Neural progenitor cell (in vitro differentiated cells): ENCODE data around the gene PEX1.
"Not testable (repeated sequence)": the region's sequence is repeated elsewhere in the genome, so short reads cannot be mapped to it uniquely, and the experiment has no call there.

Experiments used
- CTCF ChIP-seq: fragments of 200-600 bp; sonication (generic); IDR thresholded peaks from 2 replicates; pipeline ENCODE4 v1.5.1; 2017; ENCODE audit warnings: antibody characterized with exemption, mild to moderate bottlenecking
- EZH2 ChIP-seq: fragments of 200-600 bp; sonication (generic); IDR thresholded peaks from 2 replicates; pipeline ENCODE4 v1.6.1; 2017; ENCODE audit warnings: antibody characterized with exemption, mild to moderate bottlenecking, moderate library complexity
- EZH2phosphoT487 ChIP-seq: fragments of 200-600 bp; sonication (generic); IDR thresholded peaks from 2 replicates; pipeline ENCODE4 v1.6.1; 2017; ENCODE audit warnings: antibody characterized with exemption

- not testable (repeated sequence) for TF ChIP-seq CTCF, EZH2, EZH2phosphoT487
Observed at GRCh38 chr7:92483624-92484023, 44.7 kb downstream of the PEX1 start.
